GM23338 (cell line): Measurements from ENCODE around the gene KRTCAP2. TPM values are rescaled to one million over a fixed set of nuclear protein-coding genes. Genes with fewer than 3 reads are reported as not detected.

Experiments
- ATAC-seq: fragments of 200-7000 bp; cut with Tn5 transposase; 3 replicates; pipeline ENCODE4 v1.9.1; 2020
- DNase-seq: peaks from one replicate; pipeline ENCODE4 v3.0.0-alpha.2; 2015; ENCODE audit warnings: low spot score
- H2AFZ ChIP-seq: fragments of 200-600 bp; sonication (generic); 2 replicates; pipeline ENCODE4 v1.8.0; 2016; ENCODE audit warnings: antibody characterized with exemption, mild to moderate bottlenecking, moderate library complexity
- H3F3A ChIP-seq: fragments of 200-600 bp; sonication (generic); replicated peaks from 2 replicates; pipeline ENCODE4 v1.8.0; 2017; ENCODE audit warnings: antibody characterized with exemption, mixed run types, low read depth
- H3K27ac ChIP-seq: fragments of 200-600 bp; sonication (generic); 2 replicates; pipeline ENCODE4 v1.6.1; 2016; ENCODE audit warnings: low read depth
- H3K27me3 ChIP-seq: fragments of 200-600 bp; sonication (generic); 2 replicates; pipeline ENCODE4 v1.8.0; 2016; ENCODE audit warnings: mild to moderate bottlenecking, mixed run types, moderate library complexity; ENCODE audit not compliant: insufficient read depth
- H3K36me3 ChIP-seq: fragments of 200-600 bp; sonication (generic); 2 replicates; pipeline ENCODE4 v1.8.0; 2016; ENCODE audit warnings: mild to moderate bottlenecking; ENCODE audit not compliant: insufficient read depth
- H3K4me1 ChIP-seq: fragments of 200-600 bp; sonication (generic); 2 replicates; pipeline ENCODE4 v1.8.0; 2016; ENCODE audit warnings: mild to moderate bottlenecking, moderate library complexity; ENCODE audit not compliant: insufficient read depth
- H3K4me2 ChIP-seq: fragments of 200-600 bp; sonication (generic); 2 replicates; pipeline ENCODE4 v1.7.1; 2017; ENCODE audit warnings: mixed run types
- H3K4me3 ChIP-seq: fragments of 200-600 bp; sonication (generic); 2 replicates; pipeline ENCODE4 v1.6.1; 2016; ENCODE audit warnings: mixed run types
- H3K79me2 ChIP-seq: fragments of 200-600 bp; sonication (generic); replicated peaks from 2 replicates; pipeline ENCODE4 v1.8.0; 2017; ENCODE audit warnings: mild to moderate bottlenecking; ENCODE audit not compliant: insufficient read depth
- H3K9me2 ChIP-seq: fragments of 200-600 bp; sonication (generic); 2 replicates; pipeline ENCODE4 v1.8.0; 2017; ENCODE audit not compliant: insufficient read depth
- H4K20me1 ChIP-seq: fragments of 200-600 bp; sonication (generic); replicated peaks from 2 replicates; pipeline ENCODE4 v1.8.0; 2017; ENCODE audit warnings: mild to moderate bottlenecking; ENCODE audit not compliant: insufficient read depth
- H3K27ac Mint-ChIP-seq: 2 replicates; pipeline ENCODE4 v1.8.0; 2020; ENCODE audit warnings: inconsistent platforms, mild to moderate bottlenecking, moderate library complexity, mixed read lengths
- H3K27me3 Mint-ChIP-seq: 3 replicates; pipeline ENCODE4 v1.8.0; 2022; ENCODE audit warnings: low read depth, mild to moderate bottlenecking, moderate library complexity, mixed read lengths, inconsistent platforms; ENCODE audit not compliant: insufficient read depth, poor library complexity
- H3K36me3 Mint-ChIP-seq: 3 replicates; pipeline ENCODE4 v1.8.0; 2021; ENCODE audit warnings: low read depth, mild to moderate bottlenecking, inconsistent platforms, moderate library complexity, mixed read lengths
- H3K4me1 Mint-ChIP-seq: 3 replicates; pipeline ENCODE4 v1.8.0; 2020; ENCODE audit warnings: mild to moderate bottlenecking, inconsistent platforms, mixed read lengths
- H3K4me3 Mint-ChIP-seq: 3 replicates; pipeline ENCODE4 v1.8.0; 2021; ENCODE audit warnings: moderate library complexity, mild to moderate bottlenecking, inconsistent platforms, mixed read lengths
- H3K9me3 Mint-ChIP-seq: 3 replicates; pipeline ENCODE4 v1.8.0; 2020; ENCODE audit warnings: moderate library complexity, mild to moderate bottlenecking, inconsistent platforms, mixed read lengths
- CREB1 ChIP-seq: fragments of 250-450 bp; sonication (Bioruptor Pico); IDR thresholded peaks from 2 replicates; pipeline ENCODE4 v1.5.0; 2020; ENCODE audit warnings: low read depth, mild to moderate bottlenecking, moderate library complexity
- NANOG ChIP-seq: IDR thresholded peaks from 2 replicates; pipeline ENCODE4 v1.6.1; 2016; ENCODE audit warnings: antibody characterized with exemption, borderline replicate concordance
- POLR2AphosphoS5 ChIP-seq: IDR thresholded peaks from 2 replicates; pipeline ENCODE4 v1.6.1; 2016; ENCODE audit warnings: antibody characterized with exemption, low read depth
- REST ChIP-seq: IDR thresholded peaks from one replicate; pipeline ENCODE4 v1.6.1; 2018; ENCODE audit warnings: antibody characterized with exemption; ENCODE audit not compliant: unreplicated experiment
- ZNF331 ChIP-seq: fragments of 250-450 bp; sonication (Bioruptor Pico); IDR thresholded peaks from 2 replicates; pipeline ENCODE4 v1.5.0; 2020; ENCODE audit warnings: low read depth, mild to moderate bottlenecking, moderate library complexity
- ZNF462 ChIP-seq: fragments of 250-450 bp; sonication (Bioruptor Pico); IDR thresholded peaks from 2 replicates; pipeline ENCODE4 v1.5.0; 2020; ENCODE audit warnings: mild to moderate bottlenecking, moderate library complexity
- polyA plus RNA-seq: library from polyadenylated mRNA; unstranded; fragments of >200 nt; fragmentation: Nextera tagmentation; extraction: Ambion mirVana; gene quantifications from 2 replicates; pipeline ENCODE4 v1.2.1, GENCODE V29; 2016
- total RNA-seq: library from RNA; depleted of rRNA; stranded (reverse); fragments of >200 nt; shearing (Covaris generic); gene quantifications from 2 replicates; pipeline ENCODE4 v1.2.3, GENCODE V29; 2014

The KRTCAP2 gene
- total and polyA plus RNA-seq, 2 experiments from 2014 or later, result 106 to 579 TPM

GRCh38 chr1:155136748-155137147 lies 36.4 kb downstream of the KRTCAP2 start (continued):
- no peak for TF ChIP-seq ZNF462 (CRISPR knock-in tag)

- peak; percentile 96 for DNase-seq
- peak; percentile 83 for ATAC-seq
- TF ChIP-seq ZNF331 (CRISPR knock-in tag) (no peak), POLR2AphosphoS5 (peak; percentile 92), CREB1 (peak; percentile 11; the same call in 1 of the 2 replicates), NANOG (no peak), REST (peak; percentile 3)
- Histone ChIP-seq H3K4me3 (peak within 1 kb of the TSS; percentile 82), H2AFZ (peak within 1 kb of the TSS; percentile 91), H3K4me2 (peak within 1 kb of the TSS; percentile 95), H3K27me3 (peaks cover 12% of the 10 kb centered on the region; the same call in 1 of the 2 replicates), H3F3A (peaks cover 28% of the 10 kb centered on the region), H4K20me1 (peaks cover 13% of the 10 kb centered on the region), H3K36me3 (no peaks in the 10 kb centered on the region), H3K9me2 (no peaks in the 10 kb centered on the region), H3K79me2 (peaks cover 22% of the 10 kb centered on the region), H3K4me1 (peaks cover 21% of the 10 kb centered on the region), H3K27ac (peak within 1 kb of the TSS; percentile 95)
- H3K27ac Mint-ChIP-seq, result peak within 1 kb of the TSS; percentile 99
- no peaks in the 10 kb centered on the region for H3K9me3 Mint-ChIP-seq
- H3K4me3 Mint-ChIP-seq, result peak within 1 kb of the TSS; percentile 94
- H3K4me1 Mint-ChIP-seq, result peaks cover 20% of the 10 kb centered on the region
- peaks cover 23% of the 10 kb centered on the region for H3K27me3 Mint-ChIP-seq
- H3K36me3 Mint-ChIP-seq, result peaks cover 24% of the 10 kb centered on the region
Observed at GRCh38 chr1:155135415-155136028, 37.6 kb downstream of the KRTCAP2 start, which contains the start of gene SLC50A1. SLC50A1 (plus strand) TSS chr1:155135852; CDS start chr1:155135912, 60 bp downstream.
